K562 treated with DMSO at 1 percent for 4 hours (cell line): ENCODE measurements around the gene ACOX2. TPM values are rescaled to one million over a fixed set of nuclear protein-coding genes. Genes with fewer than 3 reads are reported as not detected.

ENCODE experiments used
- total RNA-seq: library from RNA; unstranded; fragments of 300-600 nt; gene quantifications from 2 replicates; pipeline ENCODE4 v1.2.3, GENCODE V29; 2022; ENCODE audit not compliant: insufficient read depth

The ACOX2 gene
- not detected in 2 replicates for total RNA-seq

DNA sequence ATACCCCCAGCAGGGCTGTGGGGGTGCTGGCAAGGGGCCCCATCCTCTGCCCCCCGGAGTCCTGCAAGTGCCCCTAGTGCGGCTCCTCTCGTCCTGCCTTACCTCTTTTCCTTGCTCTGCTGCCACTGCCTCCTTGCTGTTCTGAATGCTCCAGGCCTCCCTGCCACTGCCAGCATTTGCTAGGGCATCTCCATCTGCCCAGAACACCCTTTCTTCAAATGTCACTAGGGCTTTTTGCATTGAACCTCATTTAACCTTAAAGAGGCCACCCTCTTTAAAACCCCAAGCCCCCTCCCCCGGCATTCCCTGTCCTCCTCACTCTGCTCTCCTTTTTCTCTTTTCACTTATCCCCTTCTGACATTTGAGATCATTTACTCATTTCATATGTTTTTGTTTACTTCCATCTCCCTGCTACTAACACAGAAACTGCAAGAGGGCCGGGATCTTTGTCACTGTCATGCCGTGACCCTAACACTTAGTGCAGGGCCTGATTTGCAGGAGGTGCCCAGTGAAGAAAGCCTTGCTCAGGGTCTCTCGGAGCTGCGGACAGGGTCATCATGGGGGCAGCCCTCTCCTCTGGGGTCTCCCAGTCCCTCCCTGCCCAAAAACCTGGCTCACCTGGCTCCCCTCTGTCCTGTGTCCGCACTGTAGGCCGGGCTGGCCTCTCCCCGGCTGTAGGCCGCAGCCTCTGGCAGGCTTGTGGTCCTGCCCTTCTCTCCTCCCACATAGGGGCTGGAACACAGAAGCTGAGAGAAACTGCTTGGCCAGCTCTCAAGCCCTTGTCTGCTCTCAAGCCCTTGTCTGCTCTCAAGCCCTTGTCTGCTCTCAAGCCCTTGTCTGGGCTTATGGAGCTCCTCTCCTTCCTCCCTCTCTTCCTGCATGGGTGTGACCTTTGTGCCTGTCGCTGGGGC is at the start of gene ACOX2:
TSS of gene ACOX2 (minus strand) at position 690 of the 911 bp plus-strand sequence. CDS start 2,084 bp downstream, outside the sequence.

DNA sequence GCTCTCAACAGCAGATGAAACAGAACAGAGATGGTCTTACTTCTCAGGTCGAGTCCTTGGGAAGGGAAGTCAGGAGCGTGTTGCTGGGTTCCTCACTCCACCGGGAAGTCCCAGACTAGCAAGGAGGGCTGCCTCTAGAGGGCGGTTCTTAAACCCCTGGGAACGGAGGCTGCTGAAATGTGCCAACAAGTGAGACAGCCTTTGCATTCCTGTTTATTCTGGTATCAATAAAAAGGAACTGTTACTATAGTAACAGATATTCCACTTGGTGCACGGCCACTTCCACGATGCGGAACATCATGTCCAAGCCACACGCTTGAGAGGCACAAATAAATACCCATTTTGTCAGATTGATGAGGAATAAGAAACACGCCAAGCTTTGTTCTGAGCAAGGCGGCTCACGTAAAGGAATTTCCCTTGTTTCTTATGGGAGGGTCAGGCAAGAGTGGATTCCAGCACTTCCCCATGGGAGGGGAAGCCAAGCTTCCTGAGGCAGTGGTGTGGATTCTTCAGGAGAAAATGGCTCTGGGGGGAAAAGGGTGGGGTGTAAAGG is 40.4 kb upstream of the ACOX2 start, which contains the start of gene FAM107A:
TSS of gene FAM107A (minus strand) at position 123 of the 553 bp plus-strand sequence. CDS start 7,531 bp downstream, outside the sequence.

DNA sequence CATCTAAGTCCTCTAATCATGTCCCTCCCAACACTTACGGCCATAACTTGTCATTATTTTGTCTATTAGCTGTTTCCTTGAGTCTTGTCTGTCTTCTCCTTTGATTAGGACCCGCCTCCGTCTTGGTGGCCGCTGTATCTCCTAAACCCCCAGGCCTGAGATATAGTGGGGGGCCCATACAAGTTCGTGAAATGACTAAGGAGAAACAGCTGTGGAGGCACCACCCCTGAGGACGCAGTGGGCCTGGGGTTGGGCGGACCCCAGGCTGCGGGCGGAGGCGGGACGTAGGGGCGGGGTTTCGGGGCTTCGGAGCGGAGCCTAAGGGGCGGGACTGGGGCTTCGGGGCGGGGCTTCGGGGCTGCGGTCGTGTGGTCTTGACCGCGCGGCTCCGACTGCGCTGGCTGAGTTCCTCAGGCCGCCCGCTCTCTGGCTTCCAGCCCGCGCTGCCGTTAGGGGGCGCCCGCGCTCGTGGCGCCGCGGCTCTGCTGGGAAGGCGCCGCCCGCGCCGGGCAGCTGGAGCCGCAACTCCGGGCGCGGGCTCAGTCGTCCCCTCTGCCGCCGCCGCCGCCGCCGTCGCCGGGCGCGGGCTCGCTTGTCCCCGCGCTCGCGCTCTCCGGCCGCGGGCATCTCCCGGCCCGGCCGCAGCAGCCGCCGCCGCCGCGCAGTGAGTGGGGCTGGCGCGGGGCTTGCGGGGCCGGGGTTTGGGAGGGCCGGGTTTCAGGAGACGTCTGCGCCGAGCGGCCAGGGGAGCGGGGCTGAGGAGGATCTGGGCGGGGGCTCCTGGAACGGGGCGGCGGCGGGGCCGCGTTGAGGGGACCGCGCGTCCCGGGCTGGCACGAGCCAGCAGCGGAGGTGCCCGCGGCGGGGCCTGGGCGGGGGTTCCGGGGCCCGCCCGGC is 45.2 kb downstream of the ACOX2 start, which contains the start of gene KCTD6:
TSS of gene KCTD6 (plus strand) at position 591 of the 897 bp plus-strand sequence. CDS start 6,660 bp downstream, outside the sequence.

Other genes starting within 250 kb of the ACOX2 start
- 4.6 and 7.3 TPM in 2 replicates for gene RPP14, start 230.9 kb downstream of the ACOX2 start, total RNA-seq
- gene HTD2, start 230.7 kb downstream of the ACOX2 start, total RNA-seq, result 3.3 and 4.0 TPM in 2 replicates
- 12.6 and 14.6 TPM in 2 replicates for gene PXK, start 204.3 kb downstream of the ACOX2 start, total RNA-seq
- gene PDHB, start 103.4 kb downstream of the ACOX2 start, total RNA-seq, result 40.8 and 42.6 TPM in 2 replicates
- gene KCTD6, start 45.1 kb downstream of the ACOX2 start, total RNA-seq, result 3.1 and 4.7 TPM in 2 replicates
- gene FAM107A, start 40.2 kb upstream of the ACOX2 start, total RNA-seq, result not detected in 2 replicates
- gene FAM3D, start 129.6 kb upstream of the ACOX2 start, total RNA-seq, result not detected in 2 replicates